Measurements from ENCODE around the gene MNX1.

MNX1 gene

DNA sequence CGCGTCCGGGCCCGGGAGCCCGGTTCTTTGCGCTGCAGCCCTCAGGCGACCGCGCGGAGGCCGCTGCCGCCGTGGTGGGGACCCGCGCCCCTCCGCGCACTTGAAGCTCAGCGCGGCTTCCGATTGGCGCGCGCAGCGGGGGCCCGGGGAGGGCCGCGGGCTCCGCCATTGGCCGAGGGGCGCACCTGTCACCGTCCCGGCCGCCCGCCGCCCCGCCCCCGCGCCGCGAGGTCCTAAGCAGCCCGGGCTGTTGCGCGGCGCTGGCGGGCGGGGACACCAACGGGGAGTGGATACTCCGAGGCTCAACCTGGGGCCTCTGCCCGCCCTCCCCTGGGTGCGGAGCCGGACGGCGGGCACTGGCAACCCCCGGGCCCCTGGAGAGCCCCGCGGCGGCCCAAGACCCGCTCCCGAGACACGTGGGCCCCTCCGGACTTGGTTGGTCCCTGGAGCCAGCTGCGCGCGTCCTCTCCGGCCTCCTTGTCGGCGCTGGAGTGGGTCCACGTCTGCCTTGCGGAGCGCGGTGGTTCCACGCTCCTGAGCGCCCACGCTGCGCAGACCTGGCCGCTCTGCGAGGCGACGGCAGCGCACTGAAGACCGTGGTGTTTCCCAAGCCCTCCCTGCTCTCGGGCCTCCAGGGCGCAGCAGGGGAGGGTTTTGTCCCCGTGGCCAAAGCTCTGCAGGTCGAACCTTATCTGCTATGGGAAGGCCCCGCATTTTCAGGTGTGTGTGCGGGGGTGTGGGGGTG lies at the start of gene MNX1:
Gene MNX1, minus strand, starts transcription at position 76 of the 745 bp plus-strand sequence. CDS start 313 bp downstream, outside the sequence.
- DNase-seq: peak; percentile 93

DNA sequence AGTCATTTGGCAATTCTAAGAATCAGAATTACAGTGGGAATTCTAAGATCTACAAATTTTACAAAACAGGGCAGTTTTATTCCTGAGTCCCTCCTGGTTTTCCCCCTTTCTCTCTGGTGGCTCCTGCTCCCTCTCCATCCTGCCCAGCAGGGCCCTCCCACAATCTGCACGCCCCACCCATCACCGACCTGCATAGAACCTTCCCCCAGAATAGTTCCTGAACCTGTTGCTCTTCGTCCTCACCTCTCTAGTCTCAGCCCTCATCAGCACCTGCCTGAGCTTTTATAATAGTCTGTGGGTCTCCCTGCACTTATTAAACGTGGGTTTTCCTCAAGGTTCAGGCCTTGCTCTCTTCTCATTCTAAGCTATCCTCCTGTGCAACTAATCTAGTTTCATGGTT lies 49.1 kb upstream of the MNX1 start:
- DNase-seq: no peak

DNA sequence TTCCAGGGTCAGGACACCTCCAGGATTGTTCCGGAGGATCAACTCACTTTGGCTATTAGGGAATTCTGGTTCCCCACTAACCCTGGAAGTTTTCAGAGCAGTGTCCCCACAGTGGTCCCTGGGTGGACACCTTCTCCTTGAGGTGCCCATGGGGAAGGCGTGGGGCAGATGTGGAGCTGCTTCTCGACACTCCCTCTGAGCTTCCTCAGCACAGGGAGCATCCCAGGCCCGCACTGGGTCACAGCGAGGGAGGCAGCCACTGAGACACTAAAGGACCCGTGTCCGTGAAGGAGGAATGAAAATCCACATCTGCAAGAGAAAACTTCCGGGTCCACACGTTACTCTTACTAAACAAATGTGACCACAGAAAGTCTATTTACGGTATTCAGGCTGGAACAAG lies 48.2 kb upstream of the MNX1 start:
- DNase-seq: no peak

DNA sequence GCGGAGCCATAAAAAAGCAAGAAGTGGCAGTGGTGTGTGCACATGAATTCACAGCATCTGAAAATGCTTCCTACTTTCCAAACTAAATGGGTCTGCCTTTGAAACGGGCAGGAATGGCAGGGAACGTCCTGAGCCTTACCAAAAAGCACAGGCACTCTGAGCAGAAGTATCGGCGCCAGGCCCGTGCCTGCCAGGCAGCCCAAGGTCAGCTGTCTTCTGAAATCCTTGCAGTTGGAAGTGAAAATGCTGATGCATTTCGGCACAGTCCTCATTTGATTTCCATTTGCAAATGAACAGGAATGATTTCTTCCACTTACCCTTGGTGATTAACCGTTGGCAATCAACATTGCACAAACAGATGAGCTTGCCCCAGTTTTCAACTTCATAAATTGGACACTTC lies 47.6 kb upstream of the MNX1 start:
- DNase-seq: no peak

DNA sequence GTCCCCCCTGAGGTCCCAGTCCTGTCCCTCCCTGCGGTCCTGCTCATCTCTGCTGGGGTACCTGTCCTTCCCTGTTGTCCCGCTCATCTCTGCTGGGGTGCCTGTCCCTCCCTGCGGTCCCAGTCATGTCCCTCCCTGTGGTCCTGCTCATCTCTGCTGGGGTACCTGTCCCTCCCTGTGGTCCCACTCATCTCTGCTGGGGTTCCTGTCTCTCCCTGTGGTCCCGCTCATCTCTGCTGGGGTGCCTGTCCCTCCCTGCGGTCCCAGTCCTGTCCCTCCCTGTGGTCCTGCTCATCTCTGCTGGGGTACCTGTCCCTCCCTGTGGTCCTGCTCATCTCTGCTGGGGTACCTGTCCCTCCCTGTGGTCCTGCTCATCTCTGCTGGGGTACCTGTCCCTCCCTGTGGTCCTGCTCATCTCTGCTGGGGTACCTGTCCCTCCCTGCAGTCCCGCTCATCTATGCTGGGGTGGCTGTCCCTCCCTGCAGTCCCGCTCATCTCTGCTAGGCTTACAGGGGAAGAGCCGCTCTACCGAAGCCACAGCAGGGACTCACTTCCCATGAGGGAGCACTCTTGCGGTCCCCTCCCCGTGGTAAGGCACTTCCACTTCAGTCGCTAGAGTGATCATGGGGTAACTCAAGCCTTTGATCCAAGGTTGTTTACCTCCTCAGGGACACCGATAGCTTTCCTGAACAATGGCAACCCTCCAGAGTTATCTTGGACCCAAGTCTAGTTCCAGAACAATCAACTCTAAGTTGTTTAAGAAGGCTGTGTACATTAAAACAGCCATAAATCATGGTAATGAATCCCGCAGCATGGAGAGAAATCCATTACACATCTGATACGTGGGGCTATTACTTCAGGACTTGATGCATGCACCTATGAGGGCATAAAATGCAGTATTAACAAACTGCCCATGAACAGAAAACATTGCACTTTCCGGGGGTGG lies 46.8 kb upstream of the MNX1 start:
- DNase-seq: no peak

DNA sequence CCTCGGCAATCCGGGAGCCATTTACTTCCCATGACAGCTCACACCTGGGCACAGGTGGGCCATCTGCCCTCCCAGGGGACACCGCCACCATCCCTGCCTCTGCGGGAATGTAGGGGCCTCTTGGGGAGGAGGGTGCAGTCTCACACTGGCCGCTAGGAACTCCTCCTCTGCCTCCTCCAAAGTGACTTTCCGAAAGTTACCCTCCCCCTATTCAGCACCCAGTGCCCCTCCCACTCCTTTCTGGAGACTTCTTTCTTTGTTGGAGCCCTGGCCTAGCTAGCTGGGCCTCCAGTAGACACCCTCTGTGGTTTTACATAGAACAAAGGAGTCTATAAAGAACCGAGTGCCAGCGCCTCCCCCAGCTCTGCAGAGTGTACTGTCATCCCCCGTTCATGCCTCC lies 45.8 kb upstream of the MNX1 start:
- no peak for DNase-seq

DNA sequence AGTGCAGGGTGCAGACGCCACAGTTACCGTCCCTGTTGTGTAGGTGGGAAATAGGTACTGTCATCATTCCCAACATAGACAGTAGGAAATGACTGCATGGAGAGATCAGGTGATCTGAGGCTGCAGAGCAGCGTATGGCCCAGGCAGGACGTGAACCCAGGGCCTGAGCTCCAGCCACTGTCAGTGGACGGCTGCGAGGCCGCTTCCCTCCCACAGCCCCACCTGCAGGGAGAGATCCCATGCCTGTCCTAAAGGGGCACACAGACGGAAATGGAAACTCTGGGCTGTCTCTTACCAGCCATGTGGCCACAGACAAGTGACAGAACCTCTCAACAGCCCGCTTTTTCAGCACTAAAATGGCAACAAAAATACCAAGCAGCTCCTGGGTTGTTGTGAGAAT lies 44.5 kb upstream of the MNX1 start:
- no peak for DNase-seq

DNA sequence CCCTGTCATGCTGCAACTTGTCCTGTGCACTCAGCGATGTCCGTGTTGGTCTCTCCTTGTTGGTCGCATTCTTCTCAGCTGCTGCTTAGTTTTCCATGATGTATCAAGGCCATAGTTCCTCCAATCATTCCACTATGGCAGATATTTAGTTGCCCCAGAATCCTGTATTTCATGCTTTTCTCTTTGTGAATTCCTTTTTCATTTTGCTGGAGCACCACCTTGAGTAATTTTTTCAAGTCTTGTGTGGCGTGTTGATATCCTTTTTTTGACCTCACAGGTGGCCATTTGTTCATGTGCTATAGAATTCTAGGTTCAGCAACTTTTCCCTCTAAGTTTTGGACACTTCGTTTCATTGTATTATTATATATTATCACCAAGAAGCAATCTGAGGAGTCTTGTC lies 42.7 kb upstream of the MNX1 start:
- no peak for DNase-seq

DNA sequence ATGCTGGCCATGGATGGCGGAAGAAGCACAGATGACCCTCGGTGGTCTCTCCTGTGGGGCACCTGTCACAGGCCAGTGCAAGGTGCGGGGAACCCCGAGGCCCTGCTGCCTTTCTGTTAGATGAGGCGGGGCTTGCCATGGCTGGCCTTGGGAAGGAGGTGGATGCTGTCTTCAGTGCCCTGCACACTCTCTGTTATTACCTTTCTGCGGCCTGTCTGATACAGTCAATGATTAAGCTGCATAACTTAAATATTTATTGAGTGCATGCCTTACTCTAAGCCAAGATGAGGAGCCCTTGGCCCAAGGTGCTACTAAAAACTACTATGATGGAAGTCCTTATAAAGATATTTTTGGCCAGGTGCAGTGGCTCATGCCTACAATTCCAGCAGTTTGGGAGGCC lies 36.7 kb upstream of the MNX1 start:
- DNase-seq: no peak

DNA sequence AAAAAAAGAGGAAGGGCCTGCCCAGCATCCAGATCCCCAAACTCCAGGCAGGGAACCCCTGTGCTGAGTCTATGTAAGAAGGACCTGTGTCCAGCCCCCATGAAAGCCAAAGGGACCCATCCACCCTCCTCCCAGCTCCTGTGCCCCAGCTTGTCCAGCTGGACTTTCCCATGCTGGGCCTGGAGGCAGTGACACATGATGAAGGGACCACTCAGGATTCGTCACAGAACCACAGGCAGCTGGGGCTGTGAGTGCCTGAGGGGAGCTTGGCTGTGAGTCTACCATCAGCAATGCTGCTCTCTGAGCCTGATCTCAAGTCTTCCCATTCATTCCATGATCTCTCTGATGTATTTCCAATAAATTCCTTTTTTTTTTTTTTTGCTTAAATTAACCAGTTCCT lies 36.2 kb upstream of the MNX1 start:
- DNase-seq: no peak

DNA sequence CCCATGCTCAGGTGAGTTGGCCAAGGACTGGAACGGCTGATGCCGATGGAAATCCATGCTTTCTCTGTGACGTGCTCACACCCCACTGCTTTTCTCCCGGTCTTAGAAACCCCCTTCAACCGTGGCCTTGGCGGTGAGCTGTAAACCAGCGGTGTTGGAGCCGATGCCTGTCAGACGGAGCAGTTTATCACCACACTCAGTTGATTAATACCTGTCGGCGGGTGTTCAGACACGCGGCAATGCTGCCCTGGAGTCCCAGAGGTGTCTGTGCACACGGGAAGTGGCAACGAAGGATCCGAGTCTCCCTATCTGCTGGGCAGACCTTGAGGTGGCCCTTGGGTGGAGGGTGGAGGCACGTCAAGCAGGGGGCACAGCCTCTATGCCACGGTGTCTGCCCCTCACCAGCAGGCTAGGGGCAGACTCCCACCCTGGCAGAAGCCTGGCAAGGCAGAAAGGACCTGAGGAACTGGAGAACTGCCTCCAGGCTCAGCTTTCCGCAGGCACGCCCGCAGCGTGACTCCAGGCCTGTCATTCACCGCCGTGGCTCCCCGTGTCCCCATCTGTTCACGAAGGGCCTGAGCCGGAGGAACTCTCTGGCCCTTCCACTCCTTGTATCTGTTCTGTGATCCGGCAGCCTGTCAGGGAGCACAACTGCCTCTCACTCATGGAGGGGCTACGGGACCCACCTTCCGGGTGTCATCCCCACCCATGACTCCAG lies 34.6 kb upstream of the MNX1 start:
- no peak for DNase-seq

DNA sequence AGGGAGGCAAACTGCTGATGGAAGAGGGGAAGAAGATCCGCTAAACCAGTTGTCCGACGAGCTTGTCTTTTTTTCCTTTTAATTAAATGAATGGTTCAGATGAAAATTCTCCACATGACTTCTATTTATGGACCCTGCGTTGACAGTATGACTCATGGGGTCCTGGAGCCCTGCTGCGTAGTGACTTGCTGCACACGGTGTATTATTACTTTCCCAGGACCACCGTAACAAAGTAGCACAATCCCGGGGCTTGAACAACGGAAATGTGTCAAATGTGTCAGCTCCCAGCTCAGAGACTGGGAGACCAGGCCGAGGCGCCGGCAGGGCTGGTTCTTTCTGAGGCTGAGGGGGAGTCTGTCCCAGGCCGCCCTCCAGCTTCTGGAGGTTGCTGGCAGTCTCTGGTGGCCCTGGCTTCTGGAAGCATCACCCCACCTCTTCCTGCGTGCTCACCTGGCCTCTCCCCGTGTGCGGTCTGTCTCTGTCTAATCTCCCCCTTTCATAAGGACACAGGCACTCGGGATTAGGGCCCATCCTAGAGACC lies 33.8 kb upstream of the MNX1 start:
- no peak for DNase-seq

DNA sequence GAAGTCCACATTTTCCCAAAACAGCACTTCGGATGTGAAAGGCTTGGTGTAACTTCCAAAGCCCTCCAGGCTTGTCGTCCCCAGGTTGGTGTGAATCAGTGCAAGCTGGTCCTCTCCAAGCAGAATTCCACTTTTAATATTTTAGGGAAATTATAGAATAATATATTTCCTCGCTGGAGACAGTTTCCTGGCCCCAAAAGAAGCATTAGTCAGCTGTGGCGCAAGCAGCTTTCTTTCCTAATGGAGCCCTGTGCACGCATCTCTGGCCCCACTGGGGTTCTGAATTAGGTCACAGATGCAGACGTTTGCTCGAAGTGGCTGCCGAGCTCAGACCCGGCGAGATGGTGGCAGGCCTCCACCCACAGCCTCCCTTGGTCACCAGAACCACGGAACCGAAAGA lies 33.3 kb upstream of the MNX1 start:
- no peak for DNase-seq

DNA sequence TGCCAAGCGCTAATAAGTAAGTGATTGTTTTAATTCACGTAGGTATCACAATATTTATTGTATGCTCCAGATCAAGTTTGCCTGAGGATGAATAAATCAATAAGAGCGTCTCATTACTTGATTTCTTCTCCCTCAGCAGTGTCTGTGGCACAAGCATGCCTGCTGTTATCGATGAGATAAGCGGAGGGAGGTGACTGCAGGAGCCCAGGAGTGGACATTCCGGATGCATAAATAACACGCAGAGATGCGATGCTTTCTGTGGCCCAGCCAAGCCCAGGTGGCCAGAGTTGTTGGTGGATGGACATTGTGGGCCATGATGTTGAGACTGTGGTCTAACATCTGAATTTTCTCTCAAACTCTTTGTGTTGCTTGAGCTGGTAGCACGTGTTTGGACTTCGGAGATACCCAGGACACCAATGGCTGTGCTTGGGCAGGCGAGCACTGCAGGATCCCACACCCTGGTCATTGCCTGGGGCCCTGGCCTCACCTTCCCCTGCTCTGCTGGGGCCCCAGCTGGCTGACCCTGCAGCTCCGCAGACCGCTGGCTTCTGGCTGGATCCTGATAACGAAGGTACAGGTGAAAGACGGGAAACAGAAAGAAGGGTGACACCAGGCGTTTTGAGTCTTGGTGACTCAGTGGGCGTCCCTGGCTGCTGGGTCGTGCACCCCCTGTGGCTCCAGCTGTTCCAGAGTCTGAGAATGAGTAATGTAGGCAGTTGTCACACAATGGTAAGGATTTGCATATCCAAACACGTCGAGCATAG lies 31.2 kb upstream of the MNX1 start:
- no peak for DNase-seq

DNA sequence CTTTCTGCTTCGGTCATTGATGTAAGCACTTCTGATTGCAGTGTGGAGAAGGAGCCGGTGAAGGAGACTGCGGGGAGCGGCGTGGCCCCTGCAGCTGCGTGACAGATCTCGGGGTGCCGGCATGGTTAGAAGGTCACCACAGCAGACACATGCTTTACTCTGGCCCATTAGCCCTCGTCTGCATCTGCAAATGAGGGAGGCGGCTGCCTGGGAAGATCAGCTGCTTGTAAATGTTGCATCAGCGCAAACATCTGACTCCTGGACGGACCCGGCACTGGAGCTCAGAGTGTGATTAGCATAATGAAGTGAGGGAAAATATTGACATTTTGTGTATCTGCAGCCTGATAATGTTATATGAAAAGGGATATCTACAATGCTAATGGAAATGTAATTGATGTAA lies 30.5 kb upstream of the MNX1 start:
- no peak for DNase-seq

DNA sequence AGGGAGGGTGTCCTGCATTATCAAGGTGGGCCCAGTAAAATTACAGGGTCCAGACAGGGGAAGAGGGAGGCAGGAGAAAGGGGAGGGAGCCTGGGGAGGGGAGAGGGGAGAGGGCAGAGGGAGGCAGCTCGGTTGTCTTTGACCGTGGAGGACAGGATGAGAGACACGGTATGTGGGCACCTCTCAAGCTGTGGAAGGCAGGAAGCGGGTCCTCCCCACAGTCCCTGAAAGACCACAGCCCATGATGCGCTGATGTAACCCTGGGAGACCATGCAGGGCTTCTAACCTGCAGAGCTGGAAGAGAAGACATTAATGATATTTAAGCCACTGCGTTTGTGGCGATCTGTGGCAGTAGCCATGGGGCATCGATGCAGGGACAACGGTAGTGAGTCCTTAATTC lies 27.2 kb upstream of the MNX1 start:
- DNase-seq: no peak

DNA sequence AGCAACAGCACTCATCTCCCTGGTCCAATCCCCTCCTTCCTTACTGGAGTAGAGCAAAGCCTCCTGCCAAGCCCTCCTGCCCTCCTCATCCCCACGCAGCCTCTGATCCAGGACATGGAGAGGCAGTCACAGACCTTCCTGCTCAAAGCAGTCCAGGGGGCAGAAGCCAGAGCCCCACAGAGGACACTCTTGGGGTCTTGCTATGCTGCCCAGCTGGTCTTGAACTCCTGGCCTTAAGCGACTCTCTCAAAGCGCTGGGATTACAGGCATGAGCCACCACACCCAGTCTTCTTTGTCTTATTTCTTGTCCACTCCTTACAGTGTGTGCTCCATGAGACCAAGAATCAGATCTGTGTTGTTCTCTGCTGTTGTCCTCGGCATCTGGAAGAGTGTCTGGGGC lies 26.6 kb upstream of the MNX1 start:
- no peak for DNase-seq

DNA sequence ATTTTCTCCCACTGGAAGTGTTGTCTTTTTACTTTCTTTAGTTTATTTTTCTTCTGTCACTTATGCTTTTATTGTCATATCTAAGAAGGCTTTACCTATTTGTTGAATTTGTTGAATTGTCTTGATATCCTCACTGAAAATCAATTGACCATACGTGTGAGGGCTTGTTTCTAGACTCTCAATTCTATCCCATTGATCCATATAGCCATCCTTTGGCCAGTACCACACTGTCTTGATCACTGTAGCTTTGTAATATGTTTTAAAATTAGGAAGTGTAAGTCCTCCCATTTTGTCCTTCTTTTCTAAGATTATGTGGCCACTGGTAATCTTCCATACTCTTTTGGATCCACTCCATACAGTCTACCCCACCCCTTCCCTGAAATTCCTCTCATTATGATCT lies 25.5 kb upstream of the MNX1 start:
- DNase-seq: no peak

DNA sequence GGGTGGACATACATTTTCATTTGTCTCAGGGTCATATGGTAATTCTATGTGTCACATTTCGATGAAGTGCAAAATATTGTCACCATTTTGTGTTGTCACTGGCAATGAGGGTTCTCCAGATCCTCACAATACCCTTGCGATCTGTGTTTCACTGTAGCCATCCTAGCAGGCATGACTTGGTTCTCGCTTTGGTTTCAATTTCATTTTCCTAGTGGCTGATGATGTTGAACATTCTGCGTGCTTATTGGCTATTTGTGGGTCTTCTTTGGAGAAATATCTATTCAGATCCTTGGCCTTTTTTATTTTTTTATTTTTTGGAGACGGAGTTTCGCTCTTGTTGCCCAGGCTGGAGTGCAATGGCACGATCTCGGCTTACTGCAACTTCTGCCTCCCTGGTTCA lies 24.8 kb upstream of the MNX1 start:
- DNase-seq: no peak

DNA sequence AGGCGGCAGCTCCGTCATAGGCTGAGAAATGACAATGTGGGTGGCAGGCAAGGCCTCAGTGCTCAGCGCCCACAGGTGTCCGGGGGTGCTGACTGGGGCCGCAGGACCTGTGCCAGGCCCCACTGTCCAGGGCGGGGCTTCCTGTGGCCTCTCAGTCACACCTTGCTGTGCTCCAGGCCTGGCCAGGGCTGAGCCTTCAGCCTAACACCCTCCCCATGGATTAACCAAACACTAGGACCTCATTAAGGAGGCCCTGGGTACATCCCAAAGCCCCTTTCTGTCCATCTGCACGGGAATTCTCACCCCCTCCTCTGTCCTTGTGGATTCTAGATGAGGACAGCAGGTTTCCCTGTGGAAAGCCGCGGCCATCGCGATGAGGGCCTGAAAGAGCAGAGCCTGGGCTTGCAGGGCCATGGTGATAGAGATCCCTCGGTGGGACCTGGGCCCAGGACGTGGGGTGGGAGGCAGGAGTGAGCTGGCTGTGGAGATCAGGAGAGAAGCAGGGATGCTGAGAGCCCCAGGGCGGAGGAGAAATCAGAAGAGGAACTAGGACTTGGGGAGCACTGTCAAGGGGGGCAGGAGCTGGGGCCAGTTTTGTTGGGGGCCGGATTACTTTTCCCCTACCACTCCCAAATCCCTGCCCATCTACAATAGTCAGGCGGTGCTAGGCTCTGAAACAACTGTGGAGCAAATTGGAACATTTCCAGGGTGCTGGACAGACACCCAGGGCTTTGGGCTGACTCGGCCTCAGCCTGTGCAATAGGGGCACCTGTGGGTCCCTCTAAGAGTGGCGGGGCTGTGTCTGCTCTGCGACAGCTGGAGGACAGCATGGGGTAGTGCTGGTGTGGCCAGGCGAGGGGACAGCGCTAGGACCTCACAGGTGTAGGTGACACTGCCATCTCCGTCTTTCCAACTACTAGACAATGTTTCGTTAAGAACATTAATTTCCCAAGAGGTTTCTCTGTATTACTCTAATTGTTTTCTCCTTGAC lies 23.3 kb upstream of the MNX1 start:
- DNase-seq: no peak
